Activated CD4-positive, alpha-beta T cell treated with anti-CD3 and anti-CD28 coated beads for 24 hours (primary cell): ENCODE results near the gene KRCC1.
"Not testable (repeated sequence)": the region's sequence is repeated elsewhere in the genome, so short reads cannot be mapped to it uniquely, and the experiment has no call there.

Experiments
- DNase-seq, 2 donors: peaks; one replicate each; pipeline ENCODE4 v3.0.0-alpha.2; 2020; ENCODE audit warnings: low read depth in 2 of 2

Gene KRCC1

GRCh38 chr2:88038263-88039105, 17.1 kb downstream of the KRCC1 start:
- no peak for DNase-seq

GRCh38 chr2:88036606-88037005, 19.0 kb downstream of the KRCC1 start:
- DNase-seq: no peak

- no peak for DNase-seq
Observed at GRCh38 chr2:88036182-88036581, 19.4 kb downstream of the KRCC1 start.

GRCh38 chr2:88032070-88032702, 23.4 kb downstream of the KRCC1 start:
- no peak for DNase-seq

- DNase-seq: no peak
Observed at GRCh38 chr2:88028931-88029330, 26.7 kb downstream of the KRCC1 start.

GRCh38 chr2:88027697-88028389, 27.7 kb downstream of the KRCC1 start:
- no peak for DNase-seq

- no peak for DNase-seq
Observed at GRCh38 chr2:88024509-88024908, 31.1 kb downstream of the KRCC1 start.

- no peak for DNase-seq
Observed at GRCh38 chr2:88022669-88022921, 33.0 kb downstream of the KRCC1 start.

- DNase-seq: no peak
Observed at GRCh38 chr2:88019985-88020384, 35.6 kb downstream of the KRCC1 start.

GRCh38 chr2:88018909-88019308, 36.7 kb downstream of the KRCC1 start:
- no peak for DNase-seq

GRCh38 chr2:88018077-88018805, 37.3 kb downstream of the KRCC1 start:
- DNase-seq: not testable (repeated sequence)

- DNase-seq: not testable (repeated sequence)
Observed at GRCh38 chr2:88017780-88018038, 37.9 kb downstream of the KRCC1 start.

- DNase-seq: peak in 1 of 2 donors; percentile 6
Observed at GRCh38 chr2:88016960-88017779, 38.4 kb downstream of the KRCC1 start.

- peak; percentile 60 to 63 for DNase-seq
Observed at GRCh38 chr2:88016086-88016959, 39.3 kb downstream of the KRCC1 start, which contains the start of gene RNU2-63P. Gene RNU2-63P, minus strand, starts transcription at chr2:88016547.

GRCh38 chr2:88011011-88011410, 44.6 kb downstream of the KRCC1 start:
- DNase-seq: no peak

GRCh38 chr2:88010136-88010535, 45.4 kb downstream of the KRCC1 start:
- DNase-seq: no peak

- no peak for DNase-seq
Observed at GRCh38 chr2:88006912-88007439, 48.6 kb downstream of the KRCC1 start.

GRCh38 chr2:88005776-88006175, 49.8 kb downstream of the KRCC1 start:
- no peak for DNase-seq

GRCh38 chr2:88003074-88003755, 52.4 kb downstream of the KRCC1 start:
- DNase-seq: no peak

GRCh38 chr2:88002359-88002707, 53.2 kb downstream of the KRCC1 start:
- DNase-seq: no peak
